PC-3 (cell line): ENCODE measurements around the gene BCL3. TPM values are rescaled to one million over a fixed set of nuclear protein-coding genes. Genes with fewer than 3 reads are reported as not detected.

ENCODE experiments used
- ATAC-seq: fragments of 200-7000 bp; cut with Tn5 transposase; 2 replicates; pipeline ENCODE4 v1.9.1; 2020; ENCODE audit warnings: mild to moderate bottlenecking, moderate library complexity
- BruUV-seq: library from RNA; stranded (reverse); fragments of 400-500 nt; replicated peaks from 2 replicates; lab custom pipeline; 2021; lab: Mats Ljungman, UMichigan
- CTCF ChIA-PET: fragments of 300-600 bp; sonication (Branson Sonifier 250); formaldehyde crosslinking; loops from one replicate; lab custom pipeline; 2022; ENCODE audit warnings: antibody characterized with exemption; lab: Charles Lee
- POLR2A ChIA-PET: fragments of 300-600 bp; sonication (Branson Sonifier 250); formaldehyde crosslinking; loops from one replicate; lab custom pipeline; 2022; ENCODE audit warnings: antibody characterized with exemption; ENCODE audit not compliant: unreplicated experiment; lab: Charles Lee
- DNase-seq: peaks from one replicate; pipeline ENCODE4 v3.0.0-alpha.2; 2015
- H2AFZ ChIP-seq: fragments of 300-600 bp; sonication (generic); 2 replicates; pipeline ENCODE4 v1.6.0; 2016; ENCODE audit warnings: antibody characterized with exemption, low read length
- H3F3A ChIP-seq: fragments of 300-600 bp; sonication (generic); one replicate; pipeline ENCODE4 v1.6.0; 2017; ENCODE audit warnings: antibody characterized with exemption, low read length, control low read depth, mild to moderate bottlenecking; ENCODE audit not compliant: unreplicated experiment
- H3K27ac ChIP-seq: fragments of 300-600 bp; sonication (generic); 2 replicates; pipeline ENCODE4 v1.5.1; 2016; ENCODE audit warnings: mild to moderate bottlenecking, low read length
- H3K27me3 ChIP-seq: fragments of 300-600 bp; sonication (generic); 2 replicates; pipeline ENCODE4 v1.6.1; 2016; ENCODE audit warnings: low read length, mixed read lengths
- H3K36me3 ChIP-seq: fragments of 300-600 bp; sonication (generic); 2 replicates; pipeline ENCODE4 v1.6.1; 2016; ENCODE audit warnings: low read depth, mixed run types, low read length, mixed read lengths
- H3K4me1 ChIP-seq: fragments of 300-600 bp; sonication (generic); 2 replicates; pipeline ENCODE4 v1.5.1; 2016; ENCODE audit warnings: low read length; ENCODE audit not compliant: insufficient read depth
- H3K4me2 ChIP-seq: fragments of 300-600 bp; sonication (generic); 2 replicates; pipeline ENCODE4 v1.6.0; 2016; ENCODE audit warnings: low read length
- H3K4me3 ChIP-seq: fragments of 300-600 bp; sonication (generic); 2 replicates; pipeline ENCODE4 v1.5.1; 2016; ENCODE audit warnings: mild to moderate bottlenecking, low read length, mixed read lengths
- H3K79me2 ChIP-seq: fragments of 300-600 bp; sonication (generic); 2 replicates; pipeline ENCODE4 v1.6.1; 2017; ENCODE audit warnings: low read length, mixed read lengths
- H3K9ac ChIP-seq: fragments of 300-600 bp; sonication (generic); 2 replicates; pipeline ENCODE4 v1.6.0; 2016; ENCODE audit warnings: mild to moderate bottlenecking, low read length
- H3K9me2 ChIP-seq: fragments of 300-600 bp; sonication (generic); replicated peaks from 2 replicates; pipeline ENCODE4 v1.6.1; 2016; ENCODE audit warnings: mixed run types, low read length, mixed read lengths
- H3K9me3 ChIP-seq: fragments of 300-600 bp; sonication (generic); 2 replicates; pipeline ENCODE4 v1.6.1; 2016; ENCODE audit warnings: low read length, mixed read lengths
- H4K20me1 ChIP-seq: fragments of 300-600 bp; sonication (generic); 2 replicates; pipeline ENCODE4 v1.6.1; 2016; ENCODE audit warnings: low read length, mixed read lengths
- CTCF ChIP-seq: fragments of 300-600 bp; sonication (generic); conservative IDR thresholded peaks from 2 replicates; pipeline ENCODE4 v1.5.1; 2017; ENCODE audit warnings: antibody characterized with exemption, low read depth, mild to moderate bottlenecking, low read length
- EZH2 ChIP-seq: fragments of 300-600 bp; sonication (generic); IDR thresholded peaks from one replicate; pipeline ENCODE4 v1.6.1; 2017; ENCODE audit warnings: antibody characterized with exemption, mild to moderate bottlenecking, low read length; ENCODE audit not compliant: unreplicated experiment
- EZH2phosphoT487 ChIP-seq: fragments of 300-600 bp; sonication (generic); IDR thresholded peaks from 2 replicates; pipeline ENCODE4 v1.6.1; 2018; ENCODE audit warnings: mild to moderate bottlenecking, antibody characterized with exemption, low read length, borderline replicate concordance
- intact Hi-C: fragments of 100-400 bp; cut with micrococcal nuclease; formaldehyde crosslinking; loops from 2 replicates; pipeline ENCODE4 v1.9.0; 2023
- total RNA-seq: library from RNA; depleted of rRNA; stranded (reverse); fragments of >200 nt; gene quantifications from 2 replicates; pipeline ENCODE4 v1.2.3, GENCODE V29; 2014

The BCL3 gene
- total RNA-seq, 1 experiment from 2014 or later, result 25.5 TPM

DNA sequence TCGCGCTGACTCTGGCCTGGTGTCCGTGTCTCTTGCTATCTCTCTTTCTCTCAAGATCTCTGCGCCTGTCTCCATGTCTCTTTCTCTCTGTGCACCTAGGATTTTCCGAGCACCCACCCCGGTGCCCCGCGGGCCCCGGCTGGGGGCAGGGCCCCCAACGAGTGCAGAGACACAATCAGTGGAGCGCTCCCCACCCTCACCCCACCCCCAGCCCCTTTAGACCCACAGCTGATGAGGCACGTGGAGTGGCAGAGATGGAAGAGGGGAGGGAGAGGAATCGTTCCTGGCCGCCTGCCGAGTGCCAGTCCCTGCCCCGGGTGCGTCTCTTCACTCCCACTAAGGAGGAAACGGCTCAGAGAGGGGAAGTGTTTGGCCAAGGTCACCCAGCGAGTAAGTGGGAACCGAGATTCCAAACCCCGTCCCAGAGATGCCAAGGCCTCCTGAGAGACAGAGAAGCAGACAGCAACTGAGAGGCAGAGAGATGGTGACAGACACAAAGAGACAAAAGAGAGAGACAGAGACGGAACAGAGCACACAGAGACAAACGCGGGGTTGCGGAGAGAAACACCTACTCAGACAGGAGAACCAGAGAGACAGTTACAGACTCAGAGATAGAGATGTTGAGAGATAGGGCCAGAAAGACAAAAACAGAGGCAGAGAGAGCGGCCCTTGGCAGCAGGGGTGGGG lies 626 bp upstream of the BCL3 start:
- ChIA-PET CTCF (no interaction called here), POLR2A (no interaction called here)
- H4K20me1 ChIP-seq, result peaks cover 11% of the 10 kb centered on the region
- no peaks in the 10 kb centered on the region for H3K27me3 ChIP-seq
- peak overlapping the region; percentile 99 for H3K4me2 ChIP-seq
- BruUV-seq, result TSS peak; percentile 88
- H3K79me2 ChIP-seq, result peaks cover 31% of the 10 kb centered on the region
- peaks cover 6% of the 10 kb centered on the region for H3F3A ChIP-seq
- H3K9me3 ChIP-seq, result no peaks in the 10 kb centered on the region
- H3K9ac ChIP-seq, result peak overlapping the region; percentile 98
- no peaks in the 10 kb centered on the region for H3K9me2 ChIP-seq
- peak overlapping the region; percentile 80 for H3K4me3 ChIP-seq
- intact Hi-C loops, result loop anchor here (2.0 kb wide), 1 partner anchor 23 kb away; no protein-coding TSS in a partner anchor
- H3K36me3 ChIP-seq, result no peaks in the 10 kb centered on the region
- H3K27ac ChIP-seq, result peak overlapping the region; percentile 100
- TF ChIP-seq CTCF, result no peak
- TF ChIP-seq EZH2, result no peak
- TF ChIP-seq EZH2phosphoT487, result no peak
- H2AFZ ChIP-seq, result 0 out of 2 replicates have a peak overlapping the region, but pooled peaks have one; percentile 33
- DNase-seq (peak; percentile 46), ATAC-seq (peak; percentile 42)
- peaks cover 57% of the 10 kb centered on the region for H3K4me1 ChIP-seq

DNA sequence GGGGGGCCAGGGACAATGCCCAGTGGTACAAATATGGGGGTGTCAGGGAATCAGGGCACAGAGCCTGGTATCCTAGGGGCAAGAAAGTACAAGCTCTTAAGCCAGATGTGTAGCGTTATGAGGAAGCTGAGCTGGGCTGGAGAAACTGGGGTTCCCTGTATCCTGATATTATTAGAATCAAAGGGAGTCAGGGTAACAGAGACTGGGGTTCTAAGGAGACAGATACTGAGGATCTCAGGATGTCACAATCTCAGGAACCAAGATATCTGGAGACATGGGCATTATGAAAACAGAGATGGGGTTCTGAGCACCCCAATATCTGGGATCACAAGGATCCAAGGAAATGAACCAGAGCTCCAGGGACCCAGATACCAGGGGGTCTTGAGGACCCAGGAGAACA lies 784 bp downstream of the BCL3 start:
- POLR2A ChIA-PET, result interaction anchor here (0.6 kb wide), 1 partner anchor 990 kb away, joined by 3 read pairs; no protein-coding TSS in a partner anchor
- TSS peak; percentile 66 for BruUV-seq
- Histone ChIP-seq H3K27me3 (no peaks in the 10 kb centered on the region), H3K9ac (peak overlapping the region; percentile 94), H3K4me1 (peaks cover 61% of the 10 kb centered on the region), H3K4me2 (peak overlapping the region; percentile 96), H3K27ac (peak overlapping the region; percentile 100), H4K20me1 (peaks cover 11% of the 10 kb centered on the region), H3F3A (peaks cover 6% of the 10 kb centered on the region), H3K9me3 (no peaks in the 10 kb centered on the region), H3K9me2 (no peaks in the 10 kb centered on the region), H2AFZ (no peak overlapping the region), H3K36me3 (no peaks in the 10 kb centered on the region), H3K4me3 (peak overlapping the region; percentile 91), H3K79me2 (peaks cover 31% of the 10 kb centered on the region)
- intact Hi-C loops, result loop anchor here (2.0 kb wide), 1 partner anchor 24 kb away; no protein-coding TSS in a partner anchor
- no peak for DNase-seq
- no peak for TF ChIP-seq EZH2phosphoT487
- no peak for TF ChIP-seq CTCF
- TF ChIP-seq EZH2, result no peak
- CTCF ChIA-PET, result interaction anchor here (0.9 kb wide), 1 partner anchor 25 kb away, joined by 3 read pairs; no protein-coding TSS in a partner anchor
- ATAC-seq, result no peak

DNA sequence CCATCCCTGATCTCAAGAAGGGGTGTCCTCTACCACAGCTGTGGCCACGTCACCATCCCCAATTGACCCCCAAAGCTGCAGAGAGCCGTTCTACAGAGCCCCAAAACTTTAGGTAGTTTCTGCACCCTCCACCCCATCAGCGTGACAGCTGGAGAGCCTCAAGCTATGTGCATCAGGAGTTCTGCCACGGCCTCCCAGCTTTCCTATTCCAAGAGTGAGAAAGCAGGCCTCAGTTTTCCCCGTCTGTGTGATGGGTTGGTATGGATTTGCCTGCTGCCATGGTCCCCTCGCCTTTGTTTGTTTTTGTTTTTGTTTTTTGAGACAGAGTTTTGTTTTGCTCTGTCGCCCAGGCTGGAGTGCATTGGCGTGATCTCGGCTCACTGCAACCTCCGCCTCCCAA lies 1.5 kb downstream of the BCL3 start:
- Histone ChIP-seq H3K4me2 (peak overlapping the region; percentile 96), H2AFZ (no peak overlapping the region), H3K4me1 (peaks cover 65% of the 10 kb centered on the region), H4K20me1 (peaks cover 11% of the 10 kb centered on the region), H3K79me2 (peaks cover 35% of the 10 kb centered on the region), H3K9me2 (no peaks in the 10 kb centered on the region), H3K36me3 (peaks cover 4% of the 10 kb centered on the region; the same call in 1 of the 2 replicates), H3K4me3 (peak overlapping the region; percentile 91), H3F3A (peaks cover 6% of the 10 kb centered on the region), H3K27ac (no peak overlapping the region), H3K27me3 (no peaks in the 10 kb centered on the region), H3K9ac (peak overlapping the region; percentile 94; the same call in 1 of the 2 replicates), H3K9me3 (no peaks in the 10 kb centered on the region)
- ChIA-PET POLR2A (no interaction called here), CTCF (interaction anchor here (0.9 kb wide), 1 partner anchor 26 kb away, joined by 3 read pairs; no protein-coding TSS in a partner anchor)
- no peak for ATAC-seq
- DNase-seq, result no peak
- intact Hi-C loops, result loop anchor here (2.0 kb wide), 1 partner anchor 25 kb away; no protein-coding TSS in a partner anchor
- TF ChIP-seq EZH2phosphoT487 (no peak), CTCF (no peak), EZH2 (no peak)
- no TSS peak for BruUV-seq
